Omental fat pad (tissue), 4 donors: ENCODE data around the gene TRIM17. TPM values are rescaled to one million over a fixed set of nuclear protein-coding genes. Genes with fewer than 3 reads are reported as not detected.

Experiments used
- ATAC-seq: fragments of 150-250 bp; one replicate; pipeline ENCODE4 v1.9.1; 2016; ENCODE audit warnings: mild to moderate bottlenecking, moderate library complexity; ENCODE audit not compliant: low FRiP score
- DNase-seq: peaks from one replicate; pipeline ENCODE4 v3.0.0-alpha.2; 2019; ENCODE audit warnings: low spot score
- total RNA-seq, 4 donors: library from RNA; depleted of rRNA; stranded (reverse); fragments of >200 nt; gene quantifications; one replicate each; pipeline ENCODE4 v1.1.0, GENCODE V29; 2016
- TF ChIP-seq, protein P1 (sequence below), 3 donors: fragments of 450-650 bp; IDR thresholded peaks; one replicate each; pipeline ENCODE4 v1.5.1; 2016 to 2017; ENCODE audit warnings: antibody characterized with exemption in 3 of 3, mild to moderate bottlenecking in 3 of 3, moderate library complexity in 2 of 3

TRIM17 gene
- total RNA-seq, 4 donors from 2014 or later: 0.96 to 3.3 (median 1.7) TPM; not detected in 1

GRCh38 chr1:228455715-228456114 is 39.1 kb upstream of the TRIM17 start:
- TF ChIP-seq, protein P1, sequence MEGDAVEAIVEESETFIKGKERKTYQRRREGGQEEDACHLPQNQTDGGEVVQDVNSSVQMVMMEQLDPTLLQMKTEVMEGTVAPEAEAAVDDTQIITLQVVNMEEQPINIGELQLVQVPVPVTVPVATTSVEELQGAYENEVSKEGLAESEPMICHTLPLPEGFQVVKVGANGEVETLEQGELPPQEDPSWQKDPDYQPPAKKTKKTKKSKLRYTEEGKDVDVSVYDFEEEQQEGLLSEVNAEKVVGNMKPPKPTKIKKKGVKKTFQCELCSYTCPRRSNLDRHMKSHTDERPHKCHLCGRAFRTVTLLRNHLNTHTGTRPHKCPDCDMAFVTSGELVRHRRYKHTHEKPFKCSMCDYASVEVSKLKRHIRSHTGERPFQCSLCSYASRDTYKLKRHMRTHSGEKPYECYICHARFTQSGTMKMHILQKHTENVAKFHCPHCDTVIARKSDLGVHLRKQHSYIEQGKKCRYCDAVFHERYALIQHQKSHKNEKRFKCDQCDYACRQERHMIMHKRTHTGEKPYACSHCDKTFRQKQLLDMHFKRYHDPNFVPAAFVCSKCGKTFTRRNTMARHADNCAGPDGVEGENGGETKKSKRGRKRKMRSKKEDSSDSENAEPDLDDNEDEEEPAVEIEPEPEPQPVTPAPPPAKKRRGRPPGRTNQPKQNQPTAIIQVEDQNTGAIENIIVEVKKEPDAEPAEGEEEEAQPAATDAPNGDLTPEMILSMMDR (IDR thresholded peaks at IDR 0.05): no peak
- DNase-seq (no peak), ATAC-seq (no peak)

GRCh38 chr1:228454238-228454637 is 37.6 kb upstream of the TRIM17 start:
- ATAC-seq: no peak
- TF ChIP-seq, protein P1 (IDR thresholded peaks at IDR 0.05): no peak
- no peak for DNase-seq

GRCh38 chr1:228453614-228454013 is 37.0 kb upstream of the TRIM17 start:
- DNase-seq: no peak
- TF ChIP-seq, protein P1 (IDR thresholded peaks at IDR 0.05): no peak
- no peak for ATAC-seq

GRCh38 chr1:228453022-228453560 is 36.4 kb upstream of the TRIM17 start:
- DNase-seq (no peak), ATAC-seq (no peak)
- TF ChIP-seq, protein P1 (IDR thresholded peaks at IDR 0.05): no peak

DNA sequence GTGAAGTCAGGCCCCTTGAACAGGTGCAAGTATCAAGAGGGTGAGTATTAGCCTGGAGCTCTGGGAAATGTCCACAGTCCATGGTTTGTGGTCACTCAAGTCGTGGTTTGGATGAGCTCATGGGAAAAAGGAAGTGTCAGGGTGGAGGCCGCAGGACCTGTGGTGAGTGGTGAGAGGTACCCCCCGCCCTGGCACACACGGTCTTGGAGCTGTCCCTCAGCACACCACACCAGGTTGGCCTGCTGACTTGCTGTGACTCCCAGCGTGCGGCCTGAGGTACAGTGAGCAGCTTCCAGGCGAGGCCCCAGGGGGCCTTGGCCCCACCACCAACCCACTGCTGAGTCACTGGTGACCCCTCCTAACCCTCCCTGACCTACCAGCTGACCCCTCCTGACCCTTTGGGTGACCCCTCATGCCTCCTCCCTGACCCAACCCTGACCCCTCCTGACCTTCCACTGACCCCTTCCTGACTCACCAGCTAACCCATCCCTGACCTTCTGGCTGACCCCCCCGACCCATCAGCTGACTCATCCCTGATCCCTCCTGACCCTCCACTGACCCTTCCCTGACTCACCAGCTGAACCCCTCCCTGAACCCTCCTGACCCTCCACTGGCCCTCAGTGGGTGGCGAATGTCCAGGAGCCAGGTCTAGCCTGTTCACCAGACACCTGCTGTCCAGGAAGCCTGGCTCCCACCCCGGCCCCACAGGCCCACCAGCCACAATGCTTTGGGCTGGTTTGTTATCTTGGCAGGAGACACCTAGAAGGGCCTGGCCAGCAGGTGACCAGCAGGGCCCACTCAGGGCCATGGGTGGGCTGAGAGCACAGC is 35.7 kb upstream of the TRIM17 start:
- DNase-seq: no peak
- peak; percentile 33 for ATAC-seq
- TF ChIP-seq, protein P1 (IDR thresholded peaks at IDR 0.05): no peak

DNA sequence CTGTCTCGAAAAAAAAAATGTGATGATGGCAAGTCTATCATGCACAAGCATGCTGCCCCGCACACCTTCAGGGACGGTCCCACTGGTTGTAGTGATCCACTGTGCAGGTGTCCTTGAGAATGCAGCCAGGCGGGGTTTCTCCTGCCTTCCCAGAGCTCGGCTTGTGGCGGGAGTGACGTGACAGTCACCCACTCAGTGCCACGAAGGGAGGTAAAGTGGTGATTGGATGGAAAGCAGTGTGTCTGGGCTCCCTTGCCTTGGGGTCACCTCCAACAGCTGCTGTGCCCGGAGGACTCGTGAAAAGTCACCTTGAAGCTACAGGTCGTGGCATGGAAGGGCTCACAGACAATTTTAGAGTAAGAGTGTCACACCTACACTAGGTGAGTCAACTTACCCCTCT is 33.5 kb upstream of the TRIM17 start:
- DNase-seq (no peak), ATAC-seq (no peak)
- TF ChIP-seq, protein P1 (IDR thresholded peaks at IDR 0.05): no peak

DNA sequence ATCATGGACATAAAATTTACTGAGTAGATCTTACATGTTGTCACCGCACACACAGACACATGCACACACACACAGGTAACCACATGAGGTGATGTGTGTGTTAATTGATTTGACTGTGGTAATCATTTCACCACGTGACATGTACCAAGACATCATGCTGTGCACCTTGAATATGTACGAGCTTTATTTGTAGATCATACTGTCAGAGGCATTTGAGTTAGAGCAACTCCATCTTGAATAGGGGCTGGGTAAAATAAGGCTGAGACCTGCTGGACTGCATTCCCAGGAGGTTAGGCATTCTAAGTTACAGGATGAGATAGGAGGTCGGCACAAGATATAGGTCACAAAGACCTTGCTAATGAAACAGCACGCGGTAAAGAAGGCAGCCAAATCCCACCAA is 31.7 kb upstream of the TRIM17 start:
- DNase-seq: no peak
- no peak for ATAC-seq
- TF ChIP-seq, protein P1 (IDR thresholded peaks at IDR 0.05): no peak
